HG02970 (cell line): ENCODE data around the gene RHOT1.

Experiments
- ATAC-seq: cut with Tn5 transposase; IDR thresholded peaks from one replicate; pipeline ENCODE4 v1.9.1; 2021; ENCODE audit warnings: mild to moderate bottlenecking, moderate library complexity, moderate number of reproducible peaks; ENCODE audit not compliant: unreplicated experiment, low FRiP score

RHOT1 gene

GRCh38 chr17:32266051-32266388 lies 123.7 kb downstream of the RHOT1 start:
- no peak for ATAC-seq

GRCh38 chr17:32266389-32267301 lies 124.3 kb downstream of the RHOT1 start:
- ATAC-seq: no peak

- no peak for ATAC-seq
These were observed 125.4 kb downstream of the RHOT1 start for GRCh38 chr17:32267690-32268205.

GRCh38 chr17:32268734-32269288 lies 126.5 kb downstream of the RHOT1 start:
- no peak for ATAC-seq

- ATAC-seq: no peak
These were observed 127.1 kb downstream of the RHOT1 start for GRCh38 chr17:32269377-32269776.

GRCh38 chr17:32271844-32272243 lies 129.5 kb downstream of the RHOT1 start:
- ATAC-seq: no peak

GRCh38 chr17:32274101-32274500 lies 131.8 kb downstream of the RHOT1 start:
- ATAC-seq: no peak

- no peak for ATAC-seq
These were observed 132.3 kb downstream of the RHOT1 start for GRCh38 chr17:32274643-32275042.
